HG03378 (cell line): ENCODE results near the gene KDM4B.
"Not testable (repeated sequence)": the region's sequence is repeated elsewhere in the genome, so short reads cannot be mapped to it uniquely, and the experiment has no call there.

Experiments
- ATAC-seq: cut with Tn5 transposase; IDR thresholded peaks from one replicate; pipeline ENCODE4 v1.9.1; 2021; ENCODE audit warnings: mild to moderate bottlenecking, moderate library complexity; ENCODE audit not compliant: unreplicated experiment

KDM4B gene

DNA sequence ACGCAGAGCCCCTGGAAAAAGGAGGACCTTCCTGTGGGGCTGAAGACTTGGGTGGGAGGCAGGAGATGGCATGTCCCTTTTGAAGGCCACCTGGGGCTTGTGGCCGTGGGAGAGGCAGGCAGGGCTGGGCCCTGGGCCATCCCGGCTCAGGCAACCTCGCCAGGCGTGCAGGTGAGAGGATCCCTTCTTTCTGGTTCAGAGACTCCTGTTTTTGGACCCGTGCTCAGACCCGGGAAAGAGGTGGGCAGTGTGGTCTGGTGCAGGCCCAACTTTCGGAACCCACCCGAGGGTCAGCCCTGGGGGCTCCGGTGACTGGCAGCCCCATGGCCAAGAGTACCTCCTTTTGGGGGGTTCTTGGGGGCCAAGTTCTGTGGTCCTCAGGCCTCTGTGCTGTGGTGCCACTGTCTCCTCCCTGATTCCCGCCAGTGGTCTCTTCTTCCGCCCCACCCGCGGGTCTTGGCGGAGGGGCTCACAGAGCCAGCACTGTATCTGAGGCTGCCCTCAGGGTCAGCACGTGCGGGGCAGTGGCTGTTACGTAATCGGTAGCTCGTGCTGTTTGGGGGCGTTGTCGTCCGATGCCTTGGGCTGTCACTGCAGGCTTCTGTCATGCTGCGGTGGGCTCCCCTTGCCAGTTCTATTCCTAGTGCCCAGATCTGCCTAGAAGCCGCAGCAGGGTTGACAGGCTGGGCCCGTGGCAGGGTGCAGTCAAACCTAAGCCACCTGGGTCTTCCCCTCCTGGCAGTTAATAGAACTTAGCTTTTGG lies 42.7 kb downstream of the KDM4B start:
- ATAC-seq: no peak

DNA sequence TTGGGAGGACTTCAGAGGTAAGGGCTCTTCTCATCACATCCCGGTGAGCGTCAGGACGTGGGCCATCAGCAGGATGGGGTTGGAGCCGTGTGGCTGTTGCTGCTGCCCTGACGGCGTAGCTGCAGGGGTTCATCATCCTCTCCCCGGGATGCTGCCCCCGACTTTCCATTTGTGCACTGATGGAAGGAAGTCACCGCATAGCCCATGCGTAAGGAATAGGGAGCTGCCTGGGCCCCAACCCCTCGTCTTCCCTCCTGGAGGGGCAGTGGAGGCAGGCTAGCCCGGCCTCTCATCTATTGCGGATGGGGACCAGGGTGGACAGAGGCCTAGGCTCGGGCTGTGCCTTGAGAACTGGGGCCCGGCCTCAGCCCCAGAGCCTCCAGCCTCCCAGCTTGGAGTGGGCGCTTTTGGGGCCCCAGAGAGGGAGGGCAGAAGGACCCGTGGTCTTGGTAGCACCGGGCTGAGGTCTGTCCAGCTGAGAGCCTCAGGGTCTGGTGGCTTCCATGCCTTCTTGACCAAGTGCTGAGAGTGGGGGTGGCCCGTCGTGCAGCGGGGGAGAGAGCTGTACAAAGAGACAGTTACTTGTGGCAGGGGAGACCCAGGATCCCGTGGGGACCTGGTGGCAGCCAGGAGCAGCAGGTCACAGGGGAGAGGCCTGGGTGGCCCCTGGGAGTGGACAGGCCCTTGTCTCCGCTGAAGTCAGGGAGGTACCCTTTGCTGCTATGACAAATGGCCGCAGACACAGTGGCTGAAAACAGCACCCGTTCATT lies 44.0 kb downstream of the KDM4B start:
- no peak for ATAC-seq

DNA sequence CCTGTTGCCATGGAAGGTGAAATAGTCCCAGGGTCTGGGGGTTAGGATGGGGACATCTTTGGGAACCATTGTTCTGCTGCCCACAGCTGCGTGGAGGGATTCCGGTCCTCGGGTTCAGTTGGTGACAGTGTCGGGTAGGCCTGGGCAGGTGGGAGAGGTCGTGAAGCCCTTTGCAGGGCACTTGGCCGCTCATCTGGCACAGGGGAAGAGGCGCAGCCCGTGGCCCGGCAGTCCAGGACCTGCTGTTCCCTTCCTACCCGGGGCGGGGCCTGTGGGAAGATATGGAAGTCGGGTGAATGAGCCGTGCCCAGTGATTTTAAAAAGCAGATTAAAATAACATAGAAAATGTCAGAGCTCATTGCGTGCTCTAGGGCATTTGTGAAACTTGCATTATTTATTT lies 44.8 kb downstream of the KDM4B start:
- no peak for ATAC-seq

DNA sequence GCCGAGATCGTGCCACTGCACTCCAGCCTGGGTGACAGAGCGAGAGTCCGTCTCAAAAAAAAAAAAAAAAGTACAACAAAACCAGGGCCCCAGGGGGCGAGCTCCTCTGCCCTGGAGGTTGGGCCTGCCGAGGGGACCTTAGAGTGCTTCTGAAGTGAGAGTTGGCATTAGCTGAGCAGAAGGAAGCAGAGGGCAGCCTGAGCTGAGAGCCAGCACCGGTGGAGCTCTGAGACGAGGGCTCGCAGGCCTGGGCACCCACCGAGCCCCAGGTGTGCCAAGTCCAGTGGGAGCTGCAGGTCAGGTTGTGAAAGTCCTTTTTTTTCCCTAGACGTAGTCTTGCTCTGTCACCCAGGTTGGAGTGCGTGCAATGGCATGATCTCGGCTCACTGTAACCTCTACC lies 46.0 kb downstream of the KDM4B start:
- ATAC-seq: no peak

DNA sequence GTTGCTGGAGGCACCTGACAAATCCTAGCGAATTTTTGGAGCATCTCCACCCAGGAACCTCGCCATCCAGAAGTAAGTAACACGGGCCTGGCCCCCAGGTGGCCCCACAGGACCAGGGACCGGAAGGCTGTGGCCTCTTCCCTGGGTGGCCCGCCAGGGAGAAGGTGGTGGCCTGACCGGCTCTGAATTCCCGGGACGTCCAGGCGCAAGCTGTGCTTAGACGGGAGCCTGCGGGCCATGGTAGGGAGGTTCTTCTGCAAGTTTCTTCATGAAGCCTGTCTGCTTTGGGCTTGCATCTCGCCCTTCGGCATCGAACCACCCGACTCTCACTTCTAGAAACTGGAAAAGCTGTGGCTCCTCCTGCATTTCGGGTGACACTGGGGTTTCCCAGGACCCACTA lies 47.4 kb downstream of the KDM4B start:
- ATAC-seq: no peak

DNA sequence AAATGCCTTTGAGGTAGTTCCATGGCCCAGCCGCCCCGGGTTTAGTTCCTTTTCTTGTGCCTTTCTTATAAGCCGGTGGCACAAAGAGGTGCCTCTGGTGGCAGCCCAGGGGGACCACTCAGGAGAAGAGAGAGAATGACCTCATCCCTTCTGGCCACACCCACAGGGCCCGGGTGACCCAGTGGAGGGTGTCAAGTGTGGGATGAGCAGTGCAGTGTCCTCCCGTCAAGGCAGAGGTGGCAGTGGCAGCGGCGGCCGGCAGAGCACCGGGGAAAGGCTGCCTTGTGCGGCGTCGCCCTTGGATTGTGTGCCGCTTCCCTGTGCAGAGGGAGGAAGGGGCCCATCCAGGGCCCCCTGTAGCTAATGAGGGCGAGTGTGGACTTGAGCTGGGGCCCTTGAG lies 47.9 kb downstream of the KDM4B start:
- no peak for ATAC-seq

DNA sequence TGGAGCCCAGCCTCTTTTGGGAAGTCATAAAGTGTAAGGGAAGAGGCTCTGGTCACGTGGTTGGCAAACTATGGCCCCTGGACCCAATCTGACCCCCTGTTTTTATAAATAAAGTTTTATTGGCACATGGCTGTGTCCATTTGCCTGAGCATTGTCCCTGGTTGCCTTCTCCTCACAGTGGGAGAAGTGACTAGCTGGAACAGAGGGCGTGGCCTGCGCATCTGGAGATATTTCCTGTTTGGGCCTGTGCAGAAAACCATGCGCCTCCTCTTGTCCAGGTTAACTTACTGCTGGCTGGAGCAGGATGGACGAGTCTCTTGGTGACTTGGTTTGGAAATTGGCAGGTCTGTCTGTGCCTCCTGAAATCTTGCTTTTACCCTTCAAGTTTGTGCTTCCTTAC lies 48.3 kb downstream of the KDM4B start:
- no peak for ATAC-seq

DNA sequence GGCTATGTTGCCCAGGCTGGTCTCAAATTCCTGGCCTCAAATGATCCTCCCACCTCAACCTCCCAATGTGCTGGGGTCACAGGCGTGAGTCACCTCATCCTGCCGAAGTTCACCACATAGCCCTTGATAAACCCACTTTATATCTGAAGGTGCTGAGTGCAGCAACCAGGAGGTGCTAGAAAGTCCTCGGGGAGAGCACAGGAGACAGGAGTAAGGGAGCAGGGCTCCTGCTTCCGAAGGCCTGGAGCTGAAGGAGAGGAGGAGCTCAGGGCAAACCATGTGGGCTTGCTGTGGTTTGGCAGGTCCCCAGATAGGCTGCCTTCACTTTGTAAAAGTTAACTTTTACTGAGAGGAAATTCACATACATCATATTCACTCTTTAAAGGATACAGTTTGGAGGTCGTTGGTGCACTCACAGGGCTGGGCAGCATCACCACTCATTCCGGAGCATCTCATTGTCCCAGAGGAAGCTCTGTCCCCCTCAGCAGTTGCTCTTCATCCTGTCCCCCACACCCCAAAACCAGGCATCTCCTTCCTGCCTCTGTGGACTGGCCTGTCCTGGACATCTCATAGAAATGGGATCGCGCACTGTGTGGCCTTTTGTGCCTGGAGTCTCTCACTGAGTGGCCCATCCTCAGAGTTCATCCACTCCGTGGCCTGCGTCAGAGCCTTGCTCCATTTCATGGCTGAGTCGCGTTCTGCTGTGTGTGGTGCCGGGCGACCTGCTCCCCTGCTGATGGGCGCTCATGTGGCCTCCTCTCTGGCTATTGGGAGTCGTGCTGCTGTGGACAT lies 49.5 kb downstream of the KDM4B start:
- no peak for ATAC-seq

DNA sequence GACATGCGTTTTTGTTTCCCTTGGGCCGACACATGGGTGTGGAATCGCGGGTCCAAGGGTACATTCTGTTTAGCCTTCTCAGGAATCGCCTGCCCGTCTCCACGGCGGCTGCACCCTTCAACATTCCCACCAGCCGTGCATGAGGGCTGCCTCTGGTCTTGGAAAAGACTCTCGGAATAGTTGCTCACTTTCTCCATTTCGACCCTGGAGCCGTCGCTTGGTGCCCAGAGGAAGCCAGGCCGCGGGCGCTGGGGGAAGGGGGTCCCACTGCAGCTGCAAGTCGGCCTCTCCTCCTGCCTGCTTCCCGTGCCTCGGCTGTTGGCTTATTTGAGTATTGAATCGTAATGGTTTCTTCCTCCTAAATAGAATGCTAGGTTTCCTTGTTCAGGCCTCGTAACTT lies 51.5 kb downstream of the KDM4B start:
- ATAC-seq: no peak

DNA sequence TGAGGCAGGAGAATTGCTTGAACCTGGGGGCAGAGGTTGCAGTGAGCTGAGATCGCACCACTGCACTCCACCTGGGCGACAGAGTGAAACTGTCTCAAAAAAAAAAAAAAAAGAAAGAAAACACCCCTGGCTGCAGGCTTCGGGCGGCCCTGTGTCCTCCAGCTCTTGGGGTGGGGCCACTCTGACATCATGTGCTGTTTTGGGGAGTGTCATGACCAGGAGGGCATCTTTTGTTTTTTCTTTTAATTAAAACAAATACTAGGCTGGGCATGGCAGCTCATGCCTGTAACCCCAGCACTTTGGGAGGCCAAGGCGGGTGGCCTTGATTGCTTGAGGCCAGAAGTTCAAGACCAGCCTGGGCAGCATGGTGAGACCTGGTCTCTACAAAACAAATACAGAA lies 52.1 kb downstream of the KDM4B start:
- ATAC-seq: no peak

DNA sequence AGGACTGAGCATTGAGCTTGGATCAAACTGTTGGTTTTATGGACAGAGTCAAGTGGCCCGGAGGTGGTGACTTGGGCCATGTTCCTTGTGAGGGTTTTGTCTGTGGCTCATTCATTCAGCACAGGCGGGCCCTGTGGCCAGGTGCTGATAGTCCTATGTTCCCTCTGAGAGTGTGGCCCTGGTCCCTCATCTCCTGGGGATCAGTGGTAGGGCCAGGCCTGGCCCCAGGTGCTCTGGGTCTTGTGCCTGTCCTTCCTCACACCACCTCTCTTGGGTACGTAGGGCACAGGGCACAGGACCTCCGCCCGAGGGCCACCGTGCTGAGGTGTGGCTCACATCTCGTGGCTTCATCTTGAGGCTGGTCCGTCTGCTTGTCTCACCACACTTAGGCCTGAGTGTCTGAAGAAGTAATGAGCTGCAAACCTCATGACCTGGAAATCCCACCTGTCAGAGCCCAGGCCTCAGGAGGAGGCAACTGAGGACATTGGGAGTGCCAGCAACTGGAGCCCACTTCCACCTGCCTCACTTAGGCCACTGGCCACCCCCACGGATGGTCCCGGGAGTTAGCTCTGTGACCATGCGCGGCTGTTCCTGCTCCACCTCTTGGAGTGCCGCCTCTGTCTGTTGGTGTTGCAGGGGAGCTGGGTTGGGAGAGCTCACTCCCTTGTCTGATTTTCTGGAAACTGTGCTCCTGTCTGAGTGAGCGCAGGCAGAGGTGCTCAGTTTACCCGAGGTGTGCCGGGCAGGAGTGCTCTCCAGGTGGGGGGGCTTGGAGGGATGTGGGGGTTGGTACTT lies 53.4 kb downstream of the KDM4B start:
- no peak for ATAC-seq

DNA sequence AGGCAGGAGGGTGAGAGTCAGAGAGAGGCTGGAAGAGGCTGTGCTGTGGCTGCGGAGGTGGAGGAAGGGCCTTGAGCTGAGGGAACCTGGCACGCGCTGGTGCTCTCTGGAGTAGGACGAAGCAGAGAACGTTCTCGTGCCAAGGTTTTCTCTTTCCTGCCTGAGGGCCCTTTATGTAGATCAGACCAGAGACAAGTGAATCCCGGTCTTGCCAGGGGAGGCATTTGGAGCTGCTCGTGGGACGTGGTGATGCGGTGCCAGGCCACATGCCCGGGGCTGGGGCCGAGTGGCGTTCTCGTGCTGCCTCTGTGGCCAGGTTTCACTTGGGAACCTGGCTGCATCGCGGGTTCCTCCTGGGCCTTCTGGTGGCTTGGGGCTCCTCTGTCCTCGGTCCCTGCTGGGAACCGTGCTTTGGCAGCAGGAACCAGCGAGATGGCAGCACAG lies 54.2 kb downstream of the KDM4B start:
- ATAC-seq: no peak

DNA sequence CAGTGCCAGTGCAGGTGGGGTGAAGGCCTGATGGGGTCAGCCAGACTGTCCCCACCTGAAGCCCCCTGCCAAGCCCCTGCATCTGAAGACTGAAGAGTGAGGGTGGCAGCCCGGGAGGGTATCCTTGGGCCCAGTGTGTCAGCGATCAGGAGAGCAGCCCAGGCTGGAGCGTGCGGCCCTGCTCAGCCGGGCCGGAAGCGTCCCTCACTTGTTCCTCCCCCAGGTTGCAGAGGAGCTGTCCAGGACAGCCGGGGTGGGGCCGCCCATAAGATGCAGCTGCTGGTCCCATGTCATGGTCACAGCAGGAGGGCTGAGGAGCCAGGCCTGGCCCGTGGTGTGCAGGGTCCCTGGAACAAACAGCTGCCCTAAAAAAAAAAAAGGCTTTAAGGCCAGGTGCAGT lies 55.4 kb downstream of the KDM4B start:
- ATAC-seq: no peak

DNA sequence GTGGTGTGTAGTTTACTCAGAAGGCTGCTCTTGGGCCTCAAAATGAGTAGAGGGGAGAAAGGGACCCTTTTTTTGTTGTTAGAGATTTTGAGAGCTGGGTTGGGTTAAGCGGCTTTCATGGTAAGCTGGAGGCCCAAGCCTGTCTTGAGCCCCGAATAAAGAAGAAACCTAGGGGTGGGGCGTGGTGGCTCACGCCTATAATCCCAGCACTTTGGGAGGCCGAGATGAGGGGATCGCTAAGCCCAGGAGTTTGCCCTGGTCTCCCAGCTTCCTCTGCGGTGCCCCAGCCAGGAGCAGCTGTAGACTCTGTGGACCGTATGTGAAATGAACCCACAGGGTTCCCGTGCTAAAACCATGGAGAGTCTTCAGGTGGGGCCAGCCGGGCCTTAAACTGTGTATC lies 56.1 kb downstream of the KDM4B start:
- no peak for ATAC-seq

DNA sequence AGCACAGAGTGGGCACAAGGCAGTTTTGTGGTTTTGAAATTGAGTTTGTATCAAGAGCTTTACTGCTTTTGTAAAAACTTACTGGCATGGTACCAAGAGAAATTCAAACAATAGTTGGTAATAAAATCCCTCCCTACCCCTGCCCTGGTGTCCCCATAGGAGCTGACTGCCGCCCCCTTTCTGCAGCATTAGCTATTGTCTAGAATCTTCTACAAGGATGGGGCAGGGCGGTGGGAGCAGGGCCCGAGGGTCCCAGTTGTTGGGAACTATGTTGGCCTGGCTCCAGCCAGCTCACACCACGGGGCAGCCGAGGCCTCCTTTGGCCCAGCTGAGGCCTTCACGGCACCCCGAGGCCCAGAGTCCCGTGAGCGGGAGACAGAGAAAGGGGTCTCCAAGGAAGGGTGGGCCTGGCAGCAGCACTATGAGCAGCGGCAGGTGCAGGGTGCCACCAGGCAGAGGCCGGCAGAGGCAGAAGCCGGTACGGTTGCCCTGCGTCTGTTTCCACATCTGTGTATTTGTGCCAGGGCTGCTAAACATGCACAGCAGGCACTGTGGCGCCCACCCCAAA lies 57.9 kb downstream of the KDM4B start:
- ATAC-seq: no peak

DNA sequence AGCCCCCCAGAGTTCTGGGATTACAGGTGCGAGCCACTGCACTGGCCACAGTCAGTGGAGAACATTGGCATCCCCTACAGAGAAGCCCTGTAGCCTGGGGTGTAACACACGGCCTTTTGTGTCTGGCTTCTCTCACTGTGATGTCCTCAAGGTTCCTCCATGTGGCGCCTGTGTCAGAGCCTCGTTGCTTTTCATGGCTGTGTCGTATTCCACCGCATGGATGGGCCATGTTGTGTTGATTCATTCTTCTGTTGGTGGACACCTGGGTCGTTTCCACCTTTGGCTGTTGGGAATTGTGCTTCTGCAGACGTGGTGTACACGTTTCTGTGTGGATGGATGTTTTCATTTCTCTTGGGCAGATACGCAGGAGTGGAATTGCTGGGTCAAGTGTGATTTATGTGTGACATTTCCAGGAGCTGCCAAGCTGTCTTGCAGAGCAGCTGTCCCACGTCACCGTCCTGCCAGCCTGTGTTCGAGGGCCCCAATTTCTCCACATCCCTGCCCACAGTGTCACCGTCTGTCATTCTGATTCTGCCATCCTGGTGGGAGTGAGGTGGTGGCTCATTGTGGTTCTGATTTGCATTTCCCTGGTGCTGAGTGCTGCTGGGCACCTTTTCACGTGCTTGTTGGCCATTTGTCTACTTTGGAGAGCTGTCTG lies 59.4 kb downstream of the KDM4B start:
- no peak for ATAC-seq

DNA sequence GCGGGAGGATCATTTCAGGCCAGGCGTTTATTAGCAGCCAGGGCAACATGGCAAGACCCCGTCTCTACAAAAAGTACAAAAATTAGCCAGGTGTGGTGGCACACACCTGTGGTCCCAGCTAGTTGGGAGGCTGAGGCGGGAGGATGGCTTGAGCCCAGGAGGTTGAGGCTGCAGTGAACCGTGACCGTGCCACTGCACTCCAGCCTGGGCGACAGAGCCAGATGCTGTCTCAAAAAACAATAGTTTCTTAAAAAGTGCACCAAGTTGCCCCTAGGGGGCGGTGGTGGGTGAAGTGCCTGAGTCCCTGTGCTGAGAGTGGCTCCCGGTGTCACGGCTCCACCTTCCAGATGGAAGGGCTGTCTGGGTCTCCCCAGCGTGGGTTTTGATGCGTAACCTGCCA lies 60.7 kb downstream of the KDM4B start:
- not testable (repeated sequence) for ATAC-seq

DNA sequence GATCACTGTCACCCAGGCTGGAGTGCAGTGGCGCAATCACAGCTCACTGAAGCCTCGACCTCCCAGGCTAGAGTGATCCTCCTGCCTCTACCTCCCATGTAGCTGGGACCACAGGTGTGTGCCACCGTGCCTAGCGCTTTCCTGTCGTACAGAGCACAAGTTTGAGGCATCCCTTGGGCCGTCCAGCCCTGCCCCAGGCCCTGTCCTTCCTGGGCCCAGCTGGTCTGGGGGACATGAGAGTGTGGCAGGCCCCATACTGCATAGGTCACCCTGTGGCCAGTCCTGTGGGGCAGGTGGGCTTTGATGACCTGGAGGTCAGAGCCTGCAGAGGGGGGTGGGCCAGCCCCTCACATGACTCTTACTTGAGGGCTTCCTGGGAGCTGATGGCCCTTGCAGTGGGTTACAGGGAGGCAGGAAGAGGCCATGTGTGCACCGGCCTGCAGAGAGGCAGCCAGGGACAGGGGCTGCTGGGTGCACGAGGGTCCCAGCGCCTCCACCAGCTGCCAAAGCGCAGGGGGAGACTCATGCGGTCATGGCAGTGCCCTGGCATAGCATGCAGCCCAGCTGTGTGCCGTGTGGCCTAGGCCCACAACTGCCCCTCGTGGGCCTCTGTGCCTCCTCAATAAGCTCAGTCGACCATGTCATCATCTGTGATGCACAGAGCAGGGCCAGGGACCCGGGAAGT lies 61.4 kb downstream of the KDM4B start:
- no peak for ATAC-seq

DNA sequence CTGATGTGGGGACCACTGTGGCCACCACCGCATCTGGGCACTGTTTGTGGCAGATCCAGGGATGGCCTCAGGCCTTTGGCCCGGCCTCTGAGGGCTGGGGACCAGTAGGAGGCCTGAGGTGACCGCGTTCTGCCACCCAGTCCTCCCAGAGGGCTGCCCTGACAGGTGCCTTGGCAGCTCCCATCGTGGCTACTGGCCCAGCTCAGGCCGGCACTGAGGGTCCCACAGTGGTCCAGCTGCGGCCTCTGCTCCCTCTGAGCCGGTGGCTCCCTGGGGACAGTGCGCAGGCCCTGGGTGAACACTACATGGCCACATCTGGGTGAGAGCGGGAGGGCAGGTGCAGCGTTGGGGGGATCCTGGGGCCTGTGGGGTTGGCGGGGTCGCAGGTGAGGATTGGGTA lies 61.9 kb downstream of the KDM4B start:
- ATAC-seq: no peak
